Right ventricle myocardium inferior (tissue), 1 donor: ENCODE data around the gene MBP. TPM values are rescaled to one million over a fixed set of nuclear protein-coding genes. Genes with fewer than 3 reads are reported as not detected.

ENCODE experiments used
- ATAC-seq: fragments of 200-7000 bp; cut with Tn5 transposase; one replicate; pipeline ENCODE4 v1.9.1; 2020; ENCODE audit warnings: mild to moderate bottlenecking, moderate library complexity
- DNase-seq: peaks from one replicate; pipeline ENCODE4 v3.0.0; 2021; ENCODE audit errors: missing footprints
- intact Hi-C: fragments of 100-400 bp; cut with DNase I; formaldehyde crosslinking; loops from one replicate; pipeline ENCODE4 v1.11.0; 2022
- total RNA-seq: library from RNA; stranded (reverse); fragmentation: NEBNext Ultra II Directional; extraction: Animal tissue kit (Norgen Biotek cat#: 25700); gene quantifications from one replicate; pipeline ENCODE4 v1.2.1, GENCODE V29; 2021
- donor health status: DM: no; HTN: yes; CAD: no; lungs with severe emphysema.

MBP gene
- total RNA-seq, 1 donor from 2014 or later = 34.9 TPM

DNA sequence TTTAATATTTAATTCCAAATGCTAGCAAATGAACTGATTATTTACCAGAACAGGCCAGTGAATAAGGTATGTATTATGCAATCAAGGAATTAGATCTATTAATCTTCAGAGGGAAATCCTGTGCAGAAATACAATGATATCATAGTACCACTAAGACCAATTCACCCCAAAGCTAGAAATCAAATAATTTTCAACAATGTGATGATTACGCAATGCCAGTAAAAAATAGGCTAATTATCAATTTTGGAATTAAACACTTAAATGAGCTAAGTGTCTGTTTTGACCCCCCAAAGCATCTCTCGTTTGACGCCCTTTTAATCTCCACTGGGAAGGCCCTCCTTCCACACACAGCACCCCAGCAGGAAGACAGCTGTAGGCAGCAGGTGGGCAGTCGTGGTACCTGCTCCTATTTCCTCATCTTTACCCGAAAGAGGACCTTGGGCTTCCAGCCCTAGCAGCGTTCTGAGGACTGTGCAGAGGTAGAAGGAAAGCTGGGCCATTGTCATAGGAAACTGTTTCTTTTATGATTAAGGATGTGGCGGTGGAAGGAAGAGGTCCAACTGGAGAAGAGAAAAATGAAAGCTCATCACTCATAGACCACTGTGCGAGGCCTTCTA is 84.7 kb downstream of the MBP start:
- DNase-seq (no peak), ATAC-seq (no peak)
- intact Hi-C loops = no loop called here

GRCh38 chr18:77046994-77047393 is 85.6 kb downstream of the MBP start:
- intact Hi-C loops = no loop called here
- ATAC-seq (no peak), DNase-seq (no peak)

DNA sequence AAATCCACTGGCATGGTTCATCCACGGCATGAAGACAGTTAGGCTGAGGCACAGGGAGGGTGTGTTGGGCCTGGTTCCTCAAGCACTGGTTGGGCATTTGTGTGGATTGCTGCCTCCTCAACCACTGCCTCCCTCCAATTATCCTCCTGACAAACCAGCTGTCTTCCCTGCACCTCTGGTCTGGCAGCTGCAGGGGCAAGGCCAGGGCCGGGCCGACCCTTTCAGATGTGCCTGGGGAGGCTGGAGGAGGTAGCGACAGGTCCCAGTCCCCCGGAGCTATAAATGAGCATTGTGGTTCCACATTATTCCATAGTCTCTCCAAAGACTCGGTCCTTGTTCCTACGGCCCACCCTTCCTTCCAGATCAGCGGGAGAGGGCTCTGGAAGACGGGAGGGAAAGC is 86.2 kb downstream of the MBP start:
- ATAC-seq (no peak), DNase-seq (no peak)
- intact Hi-C loops = no loop called here

- DNase-seq = no peak
- intact Hi-C loops = no loop called here
- no peak for ATAC-seq
These were observed 86.9 kb downstream of the MBP start for GRCh38 chr18:77045677-77046076.

GRCh38 chr18:77044866-77045664 is 87.5 kb downstream of the MBP start:
- no peak for ATAC-seq
- intact Hi-C loops = no loop called here

DNA sequence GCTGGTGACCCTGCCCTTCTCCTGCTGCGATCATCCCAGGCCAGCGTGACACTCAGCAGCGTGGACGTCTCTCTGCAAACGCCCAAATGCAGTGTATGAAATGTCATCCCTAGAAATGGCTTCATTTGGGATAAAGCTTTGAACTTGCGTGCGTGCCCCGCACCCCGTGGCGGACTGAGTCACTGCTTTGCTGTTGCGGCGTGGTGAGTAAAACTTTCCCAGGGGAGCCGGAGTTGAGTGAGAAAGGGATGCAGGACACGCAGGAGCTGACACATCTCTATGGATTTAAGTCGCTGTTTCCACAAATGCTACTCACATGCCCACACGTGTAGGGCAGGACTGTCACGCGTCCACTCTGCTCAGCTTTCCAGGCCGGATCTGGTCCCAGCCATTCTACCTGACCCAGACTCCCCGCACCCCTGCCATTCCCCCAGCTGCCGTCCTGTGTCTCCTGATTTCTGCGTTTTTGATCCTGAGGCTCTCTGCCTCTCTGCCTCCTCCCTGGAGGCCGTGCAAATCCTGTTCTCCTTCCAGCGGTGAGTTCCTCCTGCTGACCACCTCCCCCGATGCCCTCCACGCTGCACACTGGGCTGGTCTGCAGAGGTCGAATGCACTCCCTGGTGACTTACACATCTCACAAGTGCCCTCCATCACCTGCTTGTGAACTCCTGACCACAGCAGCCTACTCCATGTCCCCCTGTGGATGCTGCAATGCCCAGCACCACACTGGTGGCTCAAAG is 88.9 kb downstream of the MBP start:
- peak; percentile 56 for DNase-seq
- intact Hi-C loops = no loop called here
- no peak for ATAC-seq

More at GRCh38 chr18:77044866-77045664, 87.5 kb downstream of the MBP start:
- no peak for DNase-seq

GRCh38 chr18:77042583-77042982 is 90.0 kb downstream of the MBP start:
- ATAC-seq = peak; percentile 63
- peak; percentile 62 for DNase-seq
- intact Hi-C loops = no loop called here

- DNase-seq (no peak), ATAC-seq (no peak)
- intact Hi-C loops = no loop called here
These were observed 93.1 kb downstream of the MBP start for GRCh38 chr18:77039196-77040130.

GRCh38 chr18:77038182-77038858 is 94.3 kb downstream of the MBP start:
- ATAC-seq = no peak
- intact Hi-C loops = no loop called here
- no peak for DNase-seq

DNA sequence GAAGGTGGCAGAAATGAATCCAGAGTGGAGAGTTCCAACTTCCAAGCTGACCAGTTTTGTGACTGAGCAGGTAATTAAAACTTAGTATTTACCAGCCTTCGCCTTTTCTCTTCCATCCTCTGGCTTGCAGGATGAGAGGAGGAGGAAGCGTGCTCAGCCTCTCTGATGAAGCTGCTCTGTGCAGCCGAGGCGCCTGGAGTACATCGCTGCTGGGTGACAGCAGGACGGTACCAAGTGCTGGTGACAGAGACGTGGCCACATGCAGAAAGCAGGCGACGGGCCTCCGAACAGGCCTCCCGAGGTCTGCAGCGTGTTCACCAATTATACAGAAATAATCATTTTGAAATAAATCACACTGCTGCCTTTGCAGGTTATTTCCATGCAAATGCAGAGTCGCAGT is 95.0 kb downstream of the MBP start:
- intact Hi-C loops = no loop called here
- no peak for ATAC-seq
- DNase-seq = no peak

GRCh38 chr18:77035380-77036187 is 97.0 kb downstream of the MBP start:
- DNase-seq = no peak
- intact Hi-C loops = no loop called here
- ATAC-seq = no peak

DNA sequence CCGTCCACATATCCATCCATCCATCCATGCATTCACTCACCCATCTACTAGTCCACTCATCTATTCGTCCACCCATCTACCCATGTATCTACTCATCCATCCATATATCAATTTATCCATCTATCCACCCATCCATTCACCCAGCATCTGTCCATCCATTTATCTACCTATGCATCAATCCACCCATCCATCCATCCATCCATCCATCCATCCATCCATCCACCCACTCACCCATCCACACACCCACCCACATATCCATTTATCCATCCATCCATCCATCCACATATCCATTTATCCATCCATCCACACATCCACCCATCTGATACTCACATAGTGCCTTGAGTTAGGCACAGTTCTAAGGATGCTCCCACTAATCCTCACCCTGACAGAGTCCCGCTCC is 99.0 kb downstream of the MBP start:
- intact Hi-C loops = no loop called here
- DNase-seq (no peak), ATAC-seq (no peak)

- intact Hi-C loops = no loop called here
- no peak for ATAC-seq
- no peak for DNase-seq
These were observed 100.3 kb downstream of the MBP start for GRCh38 chr18:77032181-77032701.

GRCh38 chr18:77031662-77032061 is 100.9 kb downstream of the MBP start:
- no peak for ATAC-seq
- no peak for DNase-seq
- intact Hi-C loops = no loop called here

GRCh38 chr18:77030201-77030600 is 102.4 kb downstream of the MBP start:
- intact Hi-C loops = no loop called here
- ATAC-seq (no peak), DNase-seq (no peak)

DNA sequence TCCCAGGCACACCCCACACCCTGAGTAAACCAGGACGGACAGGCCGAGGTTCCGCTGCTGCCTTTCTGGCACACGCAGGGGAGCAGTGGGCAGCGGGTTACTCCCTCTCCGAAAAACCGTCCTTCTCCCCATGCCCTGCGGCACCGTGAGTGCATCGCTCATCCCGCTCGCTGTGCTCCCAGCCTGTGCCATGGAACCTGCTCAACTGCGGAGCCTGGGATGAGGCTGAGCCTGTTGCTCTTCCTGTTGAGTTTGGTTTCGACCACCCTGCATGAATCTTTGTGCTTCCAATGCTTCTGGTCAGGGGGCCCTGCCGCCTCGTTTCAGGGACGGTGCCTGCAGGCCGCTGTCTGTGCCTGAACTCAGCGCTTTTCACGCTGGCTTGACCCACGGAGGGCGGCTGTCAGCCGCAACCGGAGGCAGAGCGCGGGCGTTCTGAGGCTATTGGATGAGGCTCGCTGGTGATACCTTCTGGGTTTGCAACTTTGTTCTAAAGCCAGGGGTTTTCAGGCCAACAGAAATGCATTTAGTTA is 106.7 kb downstream of the MBP start:
- DNase-seq (no peak), ATAC-seq (no peak)
- intact Hi-C loops = no loop called here

DNA sequence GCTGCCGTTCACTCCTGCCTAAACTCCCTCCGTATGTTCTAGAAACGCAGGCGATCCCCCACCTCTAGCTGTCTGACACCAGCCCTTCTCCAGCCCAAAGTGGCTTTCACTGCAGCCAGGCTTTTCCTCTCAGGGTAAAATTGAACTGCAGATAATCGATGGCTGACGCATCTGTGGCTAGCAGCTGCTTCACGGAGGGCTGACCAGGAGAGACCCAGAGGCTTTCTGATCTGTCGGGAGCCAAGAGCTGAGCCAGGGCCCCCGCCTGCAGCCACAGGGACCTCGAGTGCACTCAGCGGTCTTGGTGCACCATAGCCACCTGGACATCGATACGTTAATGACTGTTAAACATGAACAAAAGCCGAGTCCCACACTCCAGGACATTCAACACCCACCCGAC is 107.5 kb downstream of the MBP start:
- intact Hi-C loops = no loop called here
- no peak for ATAC-seq
- DNase-seq = no peak
